K562 (cell line): ENCODE data around the gene IQCK. TPM values are rescaled to one million over a fixed set of nuclear protein-coding genes. Genes with fewer than 3 reads are reported as not detected.

ENCODE experiments used
- ATAC-seq: fragments of 200-7000 bp; cut with Tn5 transposase; 3 replicates; pipeline ENCODE4 v1.9.1; 2020; ENCODE audit warnings: moderate library complexity
- BruUV-seq: library from RNA; stranded (reverse); fragments of 400-500 nt; replicated peaks from 2 replicates; lab custom pipeline; 2021; lab: Mats Ljungman, UMichigan
- CTCF ChIA-PET: fragments of 300-600 bp; formaldehyde crosslinking; extraction: SDS; loops from one replicate; lab custom pipeline; 2021; ENCODE audit warnings: low intra/inter-chr PET ratio; lab: Yijun Ruan, JAX
- POLR2A ChIA-PET: fragments of 300-600, 350-650 bp; sonication (Branson Sonifier 250); formaldehyde crosslinking; extraction: SDS; loops from one replicate; lab custom pipeline; 2021; ENCODE audit warnings: antibody characterized with exemption, inconsistent platforms; lab: Yijun Ruan, JAX
- DNase-seq, 4 experiments: peaks; one replicate each; pipeline versions ENCODE4 v3.0.0 to v3.0.0-alpha.2; 2011 to 2018; ENCODE audit warnings: low spot score in 3 of 4, mixed read lengths in 3 of 4; ENCODE audit errors: extremely low read depth in 1 of 4
- FAIRE-seq: peaks from 2 replicates; lab custom pipeline; 2011; peaks lifted over from hg19 to GRCh38; lab: Jason Lieb, UNC
- H2AFZ ChIP-seq: 2 replicates; pipeline ENCODE4 v1.6.0; 2011; ENCODE audit warnings: low read depth, low read length, control low read depth, inconsistent platforms
- H3K27ac ChIP-seq: fragments of 200-600 bp; 3 replicates; pipeline ENCODE4 v1.8.0; 2011; ENCODE audit warnings: low read depth, mild to moderate bottlenecking, control low read depth, inconsistent platforms, low read length, moderate library complexity, mixed read lengths; ENCODE audit errors: extremely low read depth
- H3K27me3 ChIP-seq, 2 experiments: fragments of 300-600 bp in 1 of 2; 2 replicates in 1 of 2; 3 replicates in 1 of 2; pipeline versions ENCODE4 v1.6.0 to v1.8.0; 2011; ENCODE audit warnings: inconsistent platforms in 2 of 2, low read length in 2 of 2, mild to moderate bottlenecking in 1 of 2, mixed read lengths in 1 of 2, moderate library complexity in 1 of 2; ENCODE audit not compliant: control insufficient read depth in 2 of 2, insufficient read depth in 2 of 2
- H3K36me3 ChIP-seq: fragments of 300-600 bp; 3 replicates; pipeline ENCODE4 v1.8.0; 2011; ENCODE audit warnings: mild to moderate bottlenecking, low read length, inconsistent platforms; ENCODE audit not compliant: control insufficient read depth, insufficient read depth
- H3K4me1 ChIP-seq, 2 experiments: fragments of 200-600 bp in 1 of 2; replicated peaks in 1 of 2; 2 replicates in 1 of 2; 3 replicates in 1 of 2; pipeline versions ENCODE4 v1.5.1 to v1.8.0; 2011; ENCODE audit warnings: inconsistent platforms in 2 of 2, low read length in 2 of 2, mild to moderate bottlenecking in 1 of 2, mixed read lengths in 1 of 2, moderate library complexity in 1 of 2; ENCODE audit not compliant: control insufficient read depth in 2 of 2, insufficient read depth in 2 of 2
- H3K4me2 ChIP-seq: 2 replicates; pipeline ENCODE4 v1.6.1; 2011; ENCODE audit warnings: low read length, control low read depth, inconsistent platforms, mixed read lengths; ENCODE audit not compliant: insufficient read depth
- H3K4me3 ChIP-seq: fragments of 200-600 bp; sonication (generic), shearing (Covaris generic); 2 replicates; pipeline ENCODE4 v1.5.1; 2016; ENCODE audit warnings: control low read depth, inconsistent platforms
- H3K79me2 ChIP-seq: fragments of 200-600 bp; 3 replicates; pipeline ENCODE4 v1.8.0; 2011; ENCODE audit warnings: low read length, inconsistent platforms; ENCODE audit not compliant: control insufficient read depth, insufficient read depth
- H3K9ac ChIP-seq, 2 experiments: 2 replicates each; pipeline versions ENCODE4 v1.6.0 to v1.6.1; 2011; ENCODE audit warnings: low read depth in 2 of 2, low read length in 2 of 2, control low read depth in 1 of 2, inconsistent platforms in 1 of 2, mild to moderate bottlenecking in 1 of 2, mixed read lengths in 1 of 2; ENCODE audit not compliant: insufficient read depth in 1 of 2
- H3K9me1 ChIP-seq: one replicate; pipeline ENCODE4 v1.6.0; 2011; ENCODE audit warnings: inconsistent platforms, mild to moderate bottlenecking, low read length, moderate library complexity; ENCODE audit not compliant: control insufficient read depth, insufficient read depth
- H3K9me3 ChIP-seq: replicated peaks from 2 replicates; pipeline ENCODE4 v1.5.1; 2011; ENCODE audit warnings: low read depth, low read length, inconsistent platforms; ENCODE audit not compliant: control insufficient read depth, insufficient read depth
- H4K20me1 ChIP-seq: replicated peaks from 2 replicates; pipeline ENCODE4 v1.6.1; 2011; ENCODE audit warnings: low read length, inconsistent platforms, mixed read lengths; ENCODE audit not compliant: control insufficient read depth, insufficient read depth
- ARNT ChIP-seq, 2 experiments: fragments of 450-650 bp; IDR thresholded peaks; 2 replicates each; pipeline ENCODE4 v1.6.1; 2016; ENCODE audit warnings: mild to moderate bottlenecking in 1 of 2
- C11orf30 ChIP-seq: fragments of 450-650 bp; IDR thresholded peaks from 2 replicates; pipeline ENCODE4 v1.6.1; 2016; ENCODE audit warnings: low read depth, mild to moderate bottlenecking
- CBX8 ChIP-seq: fragments of 200-600 bp; sonication (generic); IDR thresholded peaks from 2 replicates; pipeline ENCODE4 v1.6.1; 2012; ENCODE audit warnings: borderline replicate concordance, mixed run types, low read depth, mild to moderate bottlenecking, moderate library complexity, mixed read lengths, low read length, control low read depth, inconsistent platforms; ENCODE audit not compliant: poor library complexity, severe bottlenecking; ENCODE audit errors: extremely low read depth
- CC2D1A ChIP-seq: fragments of 450-650 bp; IDR thresholded peaks from 2 replicates; pipeline ENCODE4 v1.6.1; 2017; ENCODE audit warnings: mild to moderate bottlenecking
- HDAC6 ChIP-seq: IDR thresholded peaks from 2 replicates; pipeline ENCODE4 v1.6.1; 2012; ENCODE audit warnings: low read depth, mild to moderate bottlenecking, control low read depth, inconsistent platforms, low read length, moderate library complexity
- HSF4 ChIP-seq: fragments of 250-450 bp; sonication (Bioruptor Pico); IDR thresholded peaks from 2 replicates; pipeline ENCODE4 v2.1.2; 2022; ENCODE audit warnings: mild to moderate bottlenecking, moderate library complexity, borderline replicate concordance
- MCM3 ChIP-seq: fragments of 450-650 bp; IDR thresholded peaks from 2 replicates; pipeline ENCODE4 v1.6.1; 2016
- MTF1 ChIP-seq: fragments of 250-450 bp; sonication (Bioruptor Pico); IDR thresholded peaks from 2 replicates; pipeline ENCODE4 v1.9.0; 2021; ENCODE audit warnings: moderate library complexity, mild to moderate bottlenecking, inconsistent platforms, borderline replicate concordance
- PHB2 ChIP-seq: fragments of 450-650 bp; IDR thresholded peaks from 2 replicates; pipeline ENCODE4 v1.6.1; 2017; ENCODE audit warnings: low read depth
- POLR2AphosphoS2 ChIP-seq: IDR thresholded peaks from 2 replicates; pipeline ENCODE4 v1.6.1; 2012; ENCODE audit warnings: low read length, improper control_type of control experiment
- TCF7 ChIP-seq: sonication (generic); IDR thresholded peaks from 2 replicates; pipeline ENCODE4 v1.6.1; 2016; ENCODE audit warnings: antibody characterized with exemption, borderline replicate concordance
- ZNF143 ChIP-seq: sonication (generic); formaldehyde crosslinking; IDR thresholded peaks from 2 replicates; pipeline ENCODE4 v1.9.0; 2022; ENCODE audit warnings: mild to moderate bottlenecking, missing genetic modification reagents
- ZNF561 ChIP-seq: fragments of 450-650 bp; formaldehyde crosslinking; conservative IDR thresholded peaks from 2 replicates; pipeline ENCODE4 v1.4.0; 2020; ENCODE audit warnings: mild to moderate bottlenecking, moderate library complexity
- ZNF584 ChIP-seq: fragments of 200-800 bp; sonication (Bioruptor generic); IDR thresholded peaks from 2 replicates; pipeline ENCODE4 v1.6.1; 2016; ENCODE audit warnings: low read depth, mild to moderate bottlenecking, missing genetic modification characterization, missing compliant biosample characterization
- WGBS: fragments of 100-300 bp; shearing (Covaris generic); methylation state at CpG from one replicate; pipeline ENCODE4 v1.1.6; 2016; ENCODE audit warnings: low coverage, mixed read lengths; ENCODE audit not compliant: insufficient coverage; ENCODE audit errors: missing lambda C conversion rate; 5-methylcytosine and 5-hydroxymethylcytosine counted together
- in situ Hi-C: fragments of 300-500 bp; cut with MboI; formaldehyde crosslinking; loops from 4 replicates; pipeline ENCODE4 v1.15.0; 2018; ENCODE audit warnings: inconsistent platforms, mixed read lengths
- intact Hi-C: fragments of 100-400 bp; cut with micrococcal nuclease; formaldehyde crosslinking; loops from 2 replicates; pipeline ENCODE4 v1.14.2; 2022
- polyA plus RNA-seq, 8 experiments: library from polyadenylated mRNA; depleted of rRNA in 4 of 8; stranded (reverse) in 5 of 8; unstranded in 3 of 8; fragments of >200 nt; fragmentation: Nextera tagmentation in 2 of 8; fragmentation: Illumina TruSeq in 1 of 8; extraction: Ambion mirVana in 2 of 8; extraction: Trizol in 1 of 8; gene quantifications; 2 replicates each; pipeline versions ENCODE4 v1.2.1 to v1.2.3, GENCODE V29; 2011 to 2014; ENCODE audit warnings: inconsistent platforms in 1 of 8, missing spikeins in 1 of 8
- total RNA-seq, 7 experiments: library from RNA; depleted of rRNA in 6 of 7; stranded (reverse); fragments of >200 nt in 6 of 7; fragmentation: Illumina TruSeq in 2 of 7; extraction: Trizol in 2 of 7; gene quantifications; 2 replicates each; pipeline versions ENCODE4 v1.2.1 to v1.2.3, GENCODE V29; 2011 to 2021; ENCODE audit warnings: low replicate concordance in 1 of 7
- TF ChIP-seq, protein P1 (sequence below): sonication (generic); formaldehyde crosslinking; IDR thresholded peaks from 2 replicates; pipeline ENCODE4 v1.8.0; 2022; ENCODE audit warnings: missing genetic modification reagents, mild to moderate bottlenecking, moderate library complexity, borderline replicate concordance
- TF ChIP-seq, protein P2 (sequence below): sonication (generic); formaldehyde crosslinking; IDR thresholded peaks from 2 replicates; pipeline ENCODE4 v1.4.0; 2020; ENCODE audit warnings: mild to moderate bottlenecking, missing genetic modification reagents

Gene IQCK
- total and polyA plus RNA-seq, 9 of the 15 experiments (the other 6 are each of a cell fraction or from before 2014, with no cell fraction given) = 5.2 to 12.2 (median 7.3) TPM

DNA sequence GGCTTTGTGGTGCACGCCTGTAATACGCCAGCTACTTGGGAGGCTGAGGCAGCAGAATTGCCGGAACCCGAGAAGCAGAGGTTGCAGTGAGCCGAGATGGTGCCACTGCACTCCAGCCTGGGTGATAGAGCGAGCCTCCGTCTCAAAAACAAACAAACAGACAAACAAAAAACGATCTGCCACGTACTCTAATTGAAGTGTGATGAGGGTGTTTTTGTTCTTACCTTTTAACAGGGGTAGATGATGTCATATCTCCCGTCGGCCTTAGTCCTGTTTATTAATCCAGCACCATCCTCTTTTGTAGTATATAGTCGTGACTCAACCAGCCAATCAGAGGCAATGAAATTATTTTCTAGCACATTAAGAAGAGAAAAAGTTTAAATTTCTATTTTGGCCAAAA lies 58.5 kb downstream of the IQCK start:
- TF ChIP-seq ZNF584 (CRISPR knock-in tag) (no peak), MCM3 (no peak), C11orf30 (no peak), ZNF561 (no peak), MTF1 (CRISPR knock-in tag) (no peak)
- H3K27me3 ChIP-seq = no peaks in the 10 kb centered on the region; a peak in 1 of 5 replicates
- no peak overlapping the region for H3K4me3 ChIP-seq
- BruUV-seq = no TSS peak
- FAIRE-seq (no peak), ATAC-seq (no peak), DNase-seq (no peak)
- no peak overlapping the region for H3K4me2 ChIP-seq
- 55% methylated on average over 12 of the region's 12 CpGs for WGBS
- H3K9ac ChIP-seq = no peak overlapping the region
- ChIA-PET CTCF (no interaction called here), POLR2A (no interaction called here)
- no peaks in the 10 kb centered on the region for H3K9me3 ChIP-seq
- no peak overlapping the region for H3K27ac ChIP-seq
- no peaks in the 10 kb centered on the region; a peak in 1 of 5 replicates for H3K4me1 ChIP-seq
- no peaks in the 10 kb centered on the region for H3K36me3 ChIP-seq
- H3K9me1 ChIP-seq = no peaks in the 10 kb centered on the region
- intact Hi-C loops (no loop called here), in situ Hi-C loops (no loop called here)
- H4K20me1 ChIP-seq = no peaks in the 10 kb centered on the region
- H2AFZ ChIP-seq = no peak overlapping the region
- H3K79me2 ChIP-seq = no peaks in the 10 kb centered on the region

DNA sequence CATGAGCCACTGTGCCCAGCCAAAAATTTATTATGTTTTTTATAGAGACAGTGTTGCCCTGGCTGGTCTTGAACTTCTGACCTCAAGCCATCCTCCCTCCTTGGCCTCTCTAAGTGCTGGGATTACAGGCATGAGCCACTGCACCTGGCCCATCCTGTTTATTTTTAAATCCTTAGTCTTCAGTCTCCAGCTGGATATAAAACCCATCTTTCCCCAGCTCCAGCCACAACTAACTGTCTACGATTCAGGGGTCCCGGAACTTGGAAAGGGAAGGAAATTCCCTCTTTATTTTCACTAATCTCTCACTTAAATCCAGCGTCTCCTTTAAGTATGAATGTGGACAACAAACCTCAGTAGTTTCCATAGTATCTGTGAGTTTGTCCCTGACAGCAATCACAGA lies 62.2 kb downstream of the IQCK start:
- no peaks in the 10 kb centered on the region for H3K9me1 ChIP-seq
- H2AFZ ChIP-seq = no peak overlapping the region
- WGBS = 43% methylated on average over 3 of the region's 3 CpGs
- intact Hi-C loops (no loop called here), in situ Hi-C loops (no loop called here)
- DNase-seq = no peak
- no peak overlapping the region for H3K9ac ChIP-seq
- no peak overlapping the region for H3K27ac ChIP-seq
- H3K27me3 ChIP-seq = no peaks in the 10 kb centered on the region; a peak in 1 of 5 replicates
- no peaks in the 10 kb centered on the region for H4K20me1 ChIP-seq
- ATAC-seq = no peak
- no peaks in the 10 kb centered on the region for H3K9me3 ChIP-seq
- H3K36me3 ChIP-seq = no peaks in the 10 kb centered on the region
- no peak overlapping the region for H3K4me2 ChIP-seq
- ChIA-PET POLR2A (interaction anchor here (0.9 kb wide), 1 partner anchor 16 kb away, joined by 3 read pairs; no protein-coding TSS in a partner anchor), CTCF (no interaction called here)
- no peaks in the 10 kb centered on the region for H3K79me2 ChIP-seq
- no peak overlapping the region for H3K4me3 ChIP-seq
- no TSS peak for BruUV-seq
- FAIRE-seq = no peak
- no peaks in the 10 kb centered on the region; a peak in 1 of 5 replicates for H3K4me1 ChIP-seq
- TF ChIP-seq PHB2 (no peak), HDAC6 (no peak), CBX8 (no peak), TCF7 (no peak), POLR2AphosphoS2 (no peak), CC2D1A (no peak), ZNF143 (no peak), HSF4 (CRISPR knock-in tag) (no peak), ARNT (IDR thresholded peaks at IDR 0.05) (no peak)
- TF ChIP-seq, protein P1, sequence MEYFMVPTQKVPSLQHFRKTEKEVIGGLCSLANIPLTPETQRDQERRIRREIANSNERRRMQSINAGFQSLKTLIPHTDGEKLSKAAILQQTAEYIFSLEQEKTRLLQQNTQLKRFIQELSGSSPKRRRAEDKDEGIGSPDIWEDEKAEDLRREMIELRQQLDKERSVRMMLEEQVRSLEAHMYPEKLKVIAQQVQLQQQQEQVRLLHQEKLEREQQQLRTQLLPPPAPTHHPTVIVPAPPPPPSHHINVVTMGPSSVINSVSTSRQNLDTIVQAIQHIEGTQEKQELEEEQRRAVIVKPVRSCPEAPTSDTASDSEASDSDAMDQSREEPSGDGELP (CRISPR knock-in tag) = no peak
- TF ChIP-seq, protein P2, sequence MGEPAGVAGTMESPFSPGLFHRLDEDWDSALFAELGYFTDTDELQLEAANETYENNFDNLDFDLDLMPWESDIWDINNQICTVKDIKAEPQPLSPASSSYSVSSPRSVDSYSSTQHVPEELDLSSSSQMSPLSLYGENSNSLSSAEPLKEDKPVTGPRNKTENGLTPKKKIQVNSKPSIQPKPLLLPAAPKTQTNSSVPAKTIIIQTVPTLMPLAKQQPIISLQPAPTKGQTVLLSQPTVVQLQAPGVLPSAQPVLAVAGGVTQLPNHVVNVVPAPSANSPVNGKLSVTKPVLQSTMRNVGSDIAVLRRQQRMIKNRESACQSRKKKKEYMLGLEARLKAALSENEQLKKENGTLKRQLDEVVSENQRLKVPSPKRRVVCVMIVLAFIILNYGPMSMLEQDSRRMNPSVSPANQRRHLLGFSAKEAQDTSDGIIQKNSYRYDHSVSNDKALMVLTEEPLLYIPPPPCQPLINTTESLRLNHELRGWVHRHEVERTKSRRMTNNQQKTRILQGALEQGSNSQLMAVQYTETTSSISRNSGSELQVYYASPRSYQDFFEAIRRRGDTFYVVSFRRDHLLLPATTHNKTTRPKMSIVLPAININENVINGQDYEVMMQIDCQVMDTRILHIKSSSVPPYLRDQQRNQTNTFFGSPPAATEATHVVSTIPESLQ (CRISPR knock-in tag) = no peak
